Gastroesophageal sphincter (tissue), 4 donors: ENCODE results near the gene PRH1. TPM values are rescaled to one million over a fixed set of nuclear protein-coding genes. Genes with fewer than 3 reads are reported as not detected.

Experiments used
- ATAC-seq: fragments of 150-250 bp; one replicate; pipeline ENCODE4 v1.9.1; 2016; ENCODE audit warnings: mild to moderate bottlenecking, moderate library complexity
- H3K27ac ChIP-seq, 4 donors: fragments of 200-600 bp; sonication (generic) in 3 of 4; 1 replicate in 3 of 4; 2 replicates in 1 of 4; pipeline ENCODE4 v1.5.1; 2016 to 2019
- H3K27me3 ChIP-seq: fragments of 200-600 bp; sonication (generic); one replicate; pipeline ENCODE4 v1.5.1; 2019
- H3K36me3 ChIP-seq, 2 donors: fragments of 200-600 bp; sonication (generic); one replicate each; pipeline ENCODE4 v1.5.1; 2019; ENCODE audit warnings: control low read depth in 1 of 2
- H3K4me1 ChIP-seq, 3 donors: fragments of 200-600 bp; sonication (generic); 1 replicate in 2 of 3; 2 replicates in 1 of 3; pipeline ENCODE4 v1.5.1; 2016 to 2019; ENCODE audit warnings: control low read depth in 2 of 3
- H3K4me3 ChIP-seq, 2 donors: fragments of 200-600 bp; sonication (generic); one replicate each; pipeline ENCODE4 v1.5.1; 2019; ENCODE audit warnings: mild to moderate bottlenecking in 1 of 2, moderate library complexity in 1 of 2
- H3K9me3 ChIP-seq, 3 donors: fragments of 200-600 bp; sonication (generic); one replicate each; pipeline ENCODE4 v1.5.1; 2017 to 2019; ENCODE audit warnings: control low read depth in 2 of 3
- CTCF ChIP-seq, 4 experiments: fragments of 200-600 bp in 2 of 4; fragments of 450-650 bp in 2 of 4; sonication (generic) in 1 of 4; IDR thresholded peaks; one replicate each; pipeline ENCODE4 v1.5.1; 2017 to 2019; ENCODE audit warnings: antibody characterized with exemption in 4 of 4, mild to moderate bottlenecking in 2 of 4, moderate library complexity in 2 of 4
- EP300 ChIP-seq: sonication (generic); formaldehyde crosslinking; IDR thresholded peaks from one replicate; pipeline ENCODE4 v1.6.1; 2017; ENCODE audit warnings: antibody characterized with exemption, mild to moderate bottlenecking
- POLR2A ChIP-seq, 2 donors: fragments of 450-650 bp; IDR thresholded peaks; one replicate each; pipeline ENCODE4 v1.6.1; 2017; ENCODE audit warnings: antibody characterized with exemption in 2 of 2, mild to moderate bottlenecking in 2 of 2, moderate library complexity in 1 of 2
- POLR2AphosphoS5 ChIP-seq: sonication (generic); formaldehyde crosslinking; IDR thresholded peaks from one replicate; pipeline ENCODE4 v1.6.1; 2017; ENCODE audit warnings: antibody characterized with exemption
- WGBS, 2 donors: methylation state at CpG; one replicate each; pipeline ENCODE4 v1.1.5; 2018; ENCODE audit warnings: low coverage in 1 of 2; 5-methylcytosine and 5-hydroxymethylcytosine counted together
- total RNA-seq, 4 donors: library from RNA; depleted of rRNA; stranded (reverse); fragments of >200 nt; gene quantifications; one replicate each; pipeline ENCODE4 v1.1.0, GENCODE V29; 2016

PRH1 gene
- total RNA-seq, 4 donors from 2014 or later = 3.6 to 32.3 (median 18.3) TPM

GRCh38 chr12:10863512-10864218 lies 20.4 kb downstream of the PRH1 start:
- Histone ChIP-seq H3K9me3 (peaks cover 0 to 14% (median 0%) of the 10 kb centered on the region in 3 donors), H3K27me3 (no peaks in the 10 kb centered on the region), H3K4me3 (no peak overlapping the region), H3K27ac (no peak overlapping the region), H3K4me1 (no peaks in the 10 kb centered on the region), H3K36me3 (peaks cover 0 to 12% of the 10 kb centered on the region in 2 donors)
- TF ChIP-seq EP300 = no peak
- TF ChIP-seq POLR2A (IDR thresholded peaks at IDR 0.05) = no peak
- TF ChIP-seq POLR2AphosphoS5 = no peak
- no peak for TF ChIP-seq CTCF (IDR thresholded peaks at IDR 0.05)
- WGBS, 2 donors = 87 to 96% methylated on average over 2 of the region's 2 CpGs
- ATAC-seq = no peak

GRCh38 chr12:10861366-10861765 lies 22.7 kb downstream of the PRH1 start:
- H3K4me3 ChIP-seq = no peak overlapping the region
- 86 to 100% methylated on average over 1 to 2 of the region's 2 CpGs for WGBS, 2 donors
- TF ChIP-seq EP300 = no peak

GRCh38 chr12:10855807-10856206 lies 28.2 kb downstream of the PRH1 start:
- WGBS, 2 donors = 95 to 100% methylated on average over 1 to 2 of the region's 2 CpGs
- TF ChIP-seq CTCF (IDR thresholded peaks at IDR 0.05) = no peak
- TF ChIP-seq POLR2AphosphoS5 = no peak
- no peak for TF ChIP-seq POLR2A (IDR thresholded peaks at IDR 0.05)
- no peak for TF ChIP-seq EP300
- H3K27me3 ChIP-seq = no peaks in the 10 kb centered on the region
- H3K9me3 ChIP-seq = peaks cover 0 to 7% (median 0%) of the 10 kb centered on the region in 3 donors
- no peak overlapping the region for H3K4me3 ChIP-seq
- ATAC-seq = no peak
- peaks cover 0 to 27% of the 10 kb centered on the region in 2 donors for H3K36me3 ChIP-seq
- H3K4me1 ChIP-seq = no peaks in the 10 kb centered on the region
- H3K27ac ChIP-seq = no peak overlapping the region

More at GRCh38 chr12:10861366-10861765, 22.7 kb downstream of the PRH1 start:
- no peak overlapping the region for H3K27ac ChIP-seq
- H3K36me3 ChIP-seq = peaks cover 0 to 20% of the 10 kb centered on the region in 2 donors
- H3K9me3 ChIP-seq = peaks cover 0 to 14% (median 0%) of the 10 kb centered on the region in 3 donors
- no peaks in the 10 kb centered on the region for H3K27me3 ChIP-seq
- no peak for ATAC-seq
- no peaks in the 10 kb centered on the region for H3K4me1 ChIP-seq

GRCh38 chr12:10853776-10854175 lies 30.3 kb downstream of the PRH1 start:
- no peaks in the 10 kb centered on the region for H3K4me1 ChIP-seq
- ATAC-seq = no peak
- H3K27me3 ChIP-seq = no peaks in the 10 kb centered on the region
- peaks cover 0 to 27% of the 10 kb centered on the region in 2 donors for H3K36me3 ChIP-seq
- peaks cover 0 to 7% (median 0%) of the 10 kb centered on the region in 3 donors for H3K9me3 ChIP-seq
- no CpG with 5 or more reads among the region's 2 CpGs for WGBS, 2 donors
- no peak overlapping the region for H3K27ac ChIP-seq
- no peak overlapping the region for H3K4me3 ChIP-seq
- no peak for TF ChIP-seq POLR2A (IDR thresholded peaks at IDR 0.05)
- no peak for TF ChIP-seq POLR2AphosphoS5
- no peak for TF ChIP-seq EP300
- no peak for TF ChIP-seq CTCF (IDR thresholded peaks at IDR 0.05)

GRCh38 chr12:10851243-10851858 lies 32.7 kb downstream of the PRH1 start:
- 29 to 70% methylated on average over 1 to 3 of the region's 4 CpGs for WGBS, 2 donors
- Histone ChIP-seq H3K27me3 (no peaks in the 10 kb centered on the region), H3K27ac (no peak overlapping the region), H3K4me1 (no peaks in the 10 kb centered on the region), H3K4me3 (no peak overlapping the region), H3K36me3 (peaks cover 0 to 37% of the 10 kb centered on the region in 2 donors), H3K9me3 (peaks cover 0 to 7% (median 0%) of the 10 kb centered on the region in 3 donors)
- TF ChIP-seq POLR2AphosphoS5 = no peak
- TF ChIP-seq POLR2A (IDR thresholded peaks at IDR 0.05) = no peak
- no peak for TF ChIP-seq CTCF (IDR thresholded peaks at IDR 0.05)
- TF ChIP-seq EP300 = no peak
- no peak for ATAC-seq
